Umbilical cord (tissue), 2 donors: ENCODE data around the gene NCF2. TPM values are rescaled to one million over a fixed set of nuclear protein-coding genes. Genes with fewer than 3 reads are reported as not detected.
"Not testable (repeated sequence)": the region's sequence is repeated elsewhere in the genome, so short reads cannot be mapped to it uniquely, and the experiment has no call there.

Source experiments
- DNase-seq: peaks from one replicate; pipeline ENCODE4 v3.0.0-alpha.2; 2015; ENCODE audit warnings: low spot score
- total RNA-seq: library from RNA; depleted of rRNA; stranded (reverse); fragments of >200 nt; gene quantifications from one replicate; pipeline ENCODE4 v1.2.3, GENCODE V29; 2014; ENCODE audit warnings: low replicate concordance; ENCODE audit not compliant: insufficient read depth

Gene NCF2, protein sequence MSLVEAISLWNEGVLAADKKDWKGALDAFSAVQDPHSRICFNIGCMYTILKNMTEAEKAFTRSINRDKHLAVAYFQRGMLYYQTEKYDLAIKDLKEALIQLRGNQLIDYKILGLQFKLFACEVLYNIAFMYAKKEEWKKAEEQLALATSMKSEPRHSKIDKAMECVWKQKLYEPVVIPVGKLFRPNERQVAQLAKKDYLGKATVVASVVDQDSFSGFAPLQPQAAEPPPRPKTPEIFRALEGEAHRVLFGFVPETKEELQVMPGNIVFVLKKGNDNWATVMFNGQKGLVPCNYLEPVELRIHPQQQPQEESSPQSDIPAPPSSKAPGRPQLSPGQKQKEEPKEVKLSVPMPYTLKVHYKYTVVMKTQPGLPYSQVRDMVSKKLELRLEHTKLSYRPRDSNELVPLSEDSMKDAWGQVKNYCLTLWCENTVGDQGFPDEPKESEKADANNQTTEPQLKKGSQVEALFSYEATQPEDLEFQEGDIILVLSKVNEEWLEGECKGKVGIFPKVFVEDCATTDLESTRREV
- total RNA-seq, result 32.0 TPM

DNA sequence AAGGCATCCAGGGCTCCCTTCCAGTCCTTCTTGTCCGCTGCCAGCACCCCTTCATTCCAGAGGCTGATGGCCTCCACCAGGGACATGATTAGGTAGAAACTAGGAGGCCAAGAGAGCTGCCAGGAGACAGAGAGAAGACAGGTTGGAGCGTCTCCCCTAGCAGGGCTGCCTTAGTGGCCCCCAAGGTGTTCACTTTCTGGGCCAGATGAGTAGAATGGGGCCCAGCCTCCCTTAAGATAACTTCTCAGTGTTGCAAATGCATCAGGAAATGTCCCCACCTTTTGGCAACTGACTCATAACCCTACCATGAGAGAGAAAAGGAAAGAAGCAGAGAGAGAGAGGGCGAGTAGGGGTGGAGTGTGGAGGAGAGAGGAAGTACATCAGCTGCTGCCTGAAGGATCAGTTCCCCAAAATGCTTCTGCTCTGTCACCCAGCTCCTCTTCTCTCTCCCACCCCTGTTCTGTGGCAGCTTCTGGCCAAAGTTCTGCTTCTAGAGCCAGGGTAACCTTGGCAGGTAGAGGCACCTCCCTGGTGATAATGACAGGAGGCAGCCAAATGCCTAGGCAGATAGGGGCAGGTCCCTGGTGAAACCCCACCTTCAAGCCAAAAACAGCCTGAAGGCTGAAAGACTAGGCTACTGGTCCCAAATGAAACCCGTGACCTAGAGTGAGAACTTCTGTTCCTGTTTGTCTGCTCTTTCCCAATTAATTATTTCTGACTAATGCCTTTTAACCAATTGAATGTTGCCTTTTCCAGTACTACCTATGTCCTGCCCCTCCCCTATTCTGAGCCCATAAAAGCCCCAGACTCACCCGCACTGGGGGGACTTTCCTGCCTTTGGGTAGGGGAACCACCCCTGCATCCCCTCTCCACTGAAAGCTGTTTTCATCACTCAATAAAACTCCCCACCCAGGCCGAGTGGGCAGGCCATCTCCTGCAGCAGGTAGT is at the start of gene NCF2:
TSS of gene NCF2 (minus strand) at position 216 of the 948 bp plus-strand sequence. CDS start at position 86, 130 bp downstream.
- peak; percentile 50 for DNase-seq

DNA sequence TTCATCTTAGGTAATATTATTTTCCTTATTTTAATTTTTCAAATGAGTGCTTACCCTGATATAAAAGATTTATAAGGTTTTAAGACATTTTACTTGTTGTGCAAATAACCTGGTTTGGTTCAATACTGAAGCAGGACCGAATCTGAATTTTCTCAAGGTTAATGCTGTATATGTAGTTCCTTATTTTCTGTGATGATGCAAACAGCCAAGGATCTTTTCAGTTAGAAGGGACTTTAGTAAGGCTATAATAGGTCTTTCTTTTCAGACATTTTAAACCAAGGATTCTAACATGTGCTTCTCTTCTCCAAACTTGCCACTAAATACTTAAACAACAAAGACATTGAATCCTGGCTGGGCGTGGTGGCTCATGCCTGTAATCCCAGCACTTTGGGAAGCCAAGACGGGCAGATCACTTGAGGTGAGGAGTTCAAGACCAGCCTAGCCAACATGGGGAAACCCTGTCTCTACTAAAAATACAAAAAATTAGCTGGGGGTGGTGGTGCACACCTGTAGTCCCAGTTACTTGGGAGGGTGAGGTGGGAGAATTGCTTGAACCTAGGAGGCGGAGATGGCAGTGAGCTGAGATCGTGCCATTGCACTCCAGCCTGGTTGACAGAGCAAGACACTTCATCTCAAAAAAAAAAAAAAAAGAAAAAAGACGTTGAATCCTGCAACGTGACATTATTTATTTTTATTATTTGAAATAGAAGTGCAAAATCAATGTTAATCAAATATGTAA is 48.6 kb upstream of the NCF2 start:
- no peak for DNase-seq

DNA sequence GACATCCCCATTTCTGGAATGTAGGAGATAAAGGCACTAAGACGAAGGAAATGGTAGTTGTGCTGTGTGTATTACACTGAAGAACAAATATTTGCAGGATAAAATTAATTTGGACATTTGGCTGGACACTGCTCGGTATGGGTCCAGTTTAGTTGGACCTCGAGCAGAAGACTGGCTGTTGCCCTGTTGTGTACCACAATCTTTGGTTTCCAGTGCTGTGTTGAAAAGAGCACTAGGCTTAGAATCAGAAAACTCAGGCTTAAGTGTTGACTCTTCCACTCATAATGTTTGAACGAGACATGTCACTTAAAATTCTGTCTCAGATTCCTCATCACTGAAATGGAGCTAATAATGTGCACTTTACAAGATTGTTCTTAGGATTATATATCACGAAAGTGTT is 46.5 kb upstream of the NCF2 start:
- no peak for DNase-seq

DNA sequence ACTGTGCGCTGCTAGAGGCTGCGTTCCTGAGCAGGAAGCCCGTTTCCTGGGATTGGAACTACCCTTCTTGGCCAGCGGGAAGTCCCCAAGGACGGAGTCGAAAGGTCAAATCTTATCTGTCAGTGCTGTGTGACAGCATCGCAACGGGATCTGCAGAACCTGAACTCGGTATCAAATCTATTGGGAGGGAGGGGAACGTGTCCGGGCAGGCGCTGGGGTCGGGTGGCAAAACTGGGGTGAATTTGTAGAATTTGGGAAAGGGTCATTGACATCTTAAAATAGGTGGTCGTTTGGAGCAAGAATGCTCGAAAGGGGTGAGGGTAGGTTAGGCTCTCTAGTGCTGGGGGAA is 46.0 kb upstream of the NCF2 start:
- DNase-seq, result no peak

DNA sequence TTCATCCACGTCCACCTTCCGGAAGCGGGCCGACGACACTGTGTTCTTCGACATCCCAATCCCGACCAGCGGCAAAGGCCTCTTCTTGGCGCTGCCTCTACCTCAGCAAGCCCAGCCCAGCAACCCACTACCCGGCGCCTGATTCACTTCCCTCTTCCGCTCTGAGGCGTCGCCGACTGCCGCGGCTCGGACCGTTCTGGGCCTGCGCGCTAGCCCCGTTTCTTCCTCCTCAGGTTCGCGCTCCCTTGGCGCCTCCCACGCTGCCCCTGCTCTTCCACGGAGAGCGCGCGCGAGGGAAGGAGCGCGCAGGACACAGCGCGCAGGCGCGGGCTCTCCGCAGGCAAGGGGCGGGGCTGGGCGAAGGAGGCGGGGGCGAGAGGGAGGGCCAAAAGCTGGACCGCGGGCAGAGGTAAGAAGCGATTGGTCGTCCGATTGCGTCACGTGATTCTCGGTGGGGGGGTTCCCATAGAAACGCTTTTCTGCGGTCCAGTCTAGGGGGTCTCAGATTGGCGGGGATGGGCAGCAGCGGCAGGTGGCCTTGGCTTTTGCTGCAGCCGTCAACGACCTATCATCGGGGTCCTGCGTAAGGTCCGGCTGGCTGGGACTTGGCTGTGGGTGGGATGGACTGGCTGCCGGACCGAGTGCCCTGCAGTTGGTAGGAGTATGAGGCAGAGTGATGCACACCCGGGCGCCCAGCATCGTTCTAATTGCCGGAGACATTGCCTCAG is 45.5 kb upstream of the NCF2 start, which contains the start of gene ARPC5:
TSS of gene ARPC5 (minus strand) at position 178 of the 728 bp plus-strand sequence. CDS start at position 54, 124 bp downstream.
- peak; percentile 99 for DNase-seq

DNA sequence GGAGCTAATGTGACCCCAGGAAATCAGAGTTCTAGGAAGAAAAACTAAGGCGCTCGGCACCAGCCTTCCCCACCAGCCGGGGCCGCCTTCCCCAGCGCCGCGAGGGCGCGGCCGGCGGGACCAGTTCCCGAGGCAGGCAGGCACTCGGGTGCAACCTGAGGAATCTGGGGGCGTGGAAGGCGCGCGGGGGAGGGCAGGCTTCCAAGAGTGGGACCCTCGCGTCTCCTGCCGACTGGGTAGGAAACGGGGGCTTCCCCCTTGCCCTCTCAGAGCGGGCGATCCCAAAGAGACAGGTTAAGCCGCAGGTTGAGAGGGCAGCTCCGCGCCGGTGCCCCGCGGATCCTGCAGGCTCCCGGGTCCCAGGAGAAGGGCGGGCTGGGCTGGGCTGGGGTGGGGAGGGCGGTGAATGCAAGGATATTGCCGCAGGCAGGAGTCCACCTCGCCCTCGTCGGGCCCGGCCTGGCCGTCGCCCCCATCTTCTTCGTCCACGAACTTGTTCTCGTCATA is 44.9 kb upstream of the NCF2 start:
- peak; percentile 55 for DNase-seq

DNA sequence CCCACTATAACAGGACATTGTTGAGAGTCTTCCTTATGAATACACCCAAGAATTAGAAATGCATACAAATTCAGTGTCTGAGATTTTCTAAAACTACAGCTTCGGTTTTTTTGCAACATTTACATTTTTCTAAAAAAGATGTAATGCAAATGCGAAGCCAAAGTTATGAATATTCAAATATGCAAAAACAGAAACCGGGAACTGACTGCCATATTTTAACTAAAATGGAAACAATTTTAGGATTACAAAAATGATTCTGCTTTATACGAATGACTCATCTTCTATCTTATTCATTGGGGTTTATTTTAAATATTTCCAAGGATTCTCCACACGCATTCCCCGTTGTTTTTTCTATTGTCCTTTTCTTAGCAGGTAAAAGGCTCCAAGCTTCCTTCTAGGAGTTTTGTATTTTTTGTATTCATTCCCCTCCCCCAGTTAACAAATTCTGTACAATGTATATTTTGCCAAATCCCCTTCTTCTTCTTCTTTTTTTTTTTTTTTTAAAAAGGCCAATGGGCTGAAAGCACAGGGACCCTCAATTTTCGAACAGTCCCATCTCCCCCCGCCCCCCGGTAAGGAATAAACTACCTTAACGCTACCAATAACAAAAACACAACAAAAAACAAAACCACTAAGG is 44.3 kb upstream of the NCF2 start:
- no peak for DNase-seq

DNA sequence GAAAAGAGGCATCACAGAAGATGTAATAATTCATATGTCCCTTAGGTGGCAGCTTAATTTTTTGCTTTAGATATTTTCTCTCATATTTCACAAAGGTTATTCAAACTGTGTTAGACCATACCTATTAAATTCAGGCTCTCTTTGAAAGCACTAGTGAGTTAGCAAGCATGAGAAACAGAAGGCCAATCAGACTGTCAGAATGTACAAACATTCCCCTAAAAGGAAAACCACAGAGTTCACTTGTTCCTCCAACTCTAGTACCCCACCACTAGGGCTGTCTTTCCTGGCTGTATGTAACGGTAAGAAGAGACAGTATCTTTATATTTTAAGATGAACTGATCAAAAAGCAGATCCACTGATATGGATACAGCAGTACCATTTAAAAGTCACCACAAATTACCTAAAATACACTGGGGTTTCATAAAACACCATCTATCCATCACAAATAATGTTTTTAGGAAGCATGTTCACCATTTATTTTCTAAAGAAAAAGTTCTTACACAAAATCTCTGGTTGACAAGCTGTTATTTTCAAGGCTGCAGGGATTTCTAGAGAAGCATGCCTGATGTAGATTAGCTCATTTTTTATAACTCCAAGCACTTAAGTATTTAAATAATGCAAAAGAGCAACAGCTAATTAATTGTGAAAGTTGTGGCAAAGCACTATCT is 43.6 kb upstream of the NCF2 start:
- peak; percentile 84 for DNase-seq

DNA sequence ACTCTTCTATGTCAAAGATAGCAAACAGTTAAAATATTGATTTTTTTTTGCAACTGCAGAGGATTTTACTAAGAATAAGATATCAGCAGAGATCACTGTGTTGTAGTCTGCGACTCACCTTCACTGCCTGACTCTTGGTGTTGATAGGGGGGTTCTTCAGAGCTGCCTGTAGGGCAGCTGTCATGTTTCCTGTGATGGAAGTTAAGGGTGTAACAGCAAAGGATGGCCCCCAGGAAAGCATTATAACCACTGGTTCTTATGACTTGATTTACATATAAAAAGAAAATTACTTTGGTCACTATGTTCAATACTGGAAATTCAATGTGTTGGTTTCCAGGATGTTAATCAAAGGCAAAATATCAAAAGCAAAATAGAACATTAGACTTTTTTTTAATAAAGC is 42.7 kb upstream of the NCF2 start:
- DNase-seq, result no peak

DNA sequence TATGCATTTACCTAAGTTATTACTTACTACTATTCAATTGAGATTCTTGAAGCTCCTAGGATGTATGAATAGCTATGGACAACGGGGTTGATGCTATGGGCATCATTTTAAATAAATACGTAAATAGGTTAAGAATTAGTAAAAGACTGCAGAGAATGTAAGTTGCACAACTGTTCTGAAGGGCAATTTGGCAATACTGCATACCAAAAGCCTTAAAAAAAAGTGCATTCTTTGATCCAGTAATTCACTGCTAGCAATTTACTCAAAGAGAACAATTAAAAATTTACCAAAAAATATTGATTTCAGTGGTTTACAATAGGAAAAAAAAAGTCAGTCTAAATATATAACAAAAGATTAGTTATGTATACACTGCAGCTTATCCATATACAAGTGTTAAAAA is 41.9 kb upstream of the NCF2 start:
- DNase-seq, result peak; percentile 32

DNA sequence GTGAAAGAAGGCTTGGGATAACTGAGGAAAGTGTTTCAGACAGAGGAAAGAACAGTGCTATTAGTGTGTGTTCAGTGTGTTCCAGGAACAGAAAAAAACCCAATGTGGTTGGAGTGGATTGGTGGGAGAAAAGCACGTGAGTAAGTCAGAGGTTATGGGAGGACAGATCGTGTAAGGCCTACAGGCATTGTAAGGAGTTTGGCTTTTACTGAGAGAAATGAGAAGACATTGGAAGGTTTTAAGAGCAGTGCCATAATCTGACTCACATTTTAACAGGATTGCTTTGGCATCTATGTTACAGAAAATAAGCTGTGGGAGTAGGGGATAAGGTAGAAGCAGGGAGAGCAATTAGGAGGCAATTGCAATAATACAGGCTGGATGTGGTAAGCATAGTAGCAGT is 40.5 kb upstream of the NCF2 start:
- no peak for DNase-seq

DNA sequence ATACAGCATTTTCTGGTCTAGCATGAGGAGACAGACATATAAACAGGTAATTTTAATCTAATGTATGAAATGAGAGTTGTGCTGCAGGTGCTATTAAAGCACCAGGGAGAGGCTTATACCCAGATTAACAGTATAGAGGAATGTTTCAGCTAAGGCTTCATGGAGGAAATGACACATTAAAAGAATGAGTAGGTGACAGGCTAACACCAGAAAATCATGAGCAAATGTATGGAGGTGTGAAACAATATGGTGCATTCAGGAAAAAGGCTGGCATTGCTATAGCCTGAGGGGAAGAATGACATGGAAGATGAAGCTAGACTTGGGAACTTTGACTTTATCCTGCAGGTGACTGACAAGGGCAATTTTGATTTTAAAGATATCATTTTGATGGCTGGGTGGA is 38.3 kb upstream of the NCF2 start:
- DNase-seq, result no peak

DNA sequence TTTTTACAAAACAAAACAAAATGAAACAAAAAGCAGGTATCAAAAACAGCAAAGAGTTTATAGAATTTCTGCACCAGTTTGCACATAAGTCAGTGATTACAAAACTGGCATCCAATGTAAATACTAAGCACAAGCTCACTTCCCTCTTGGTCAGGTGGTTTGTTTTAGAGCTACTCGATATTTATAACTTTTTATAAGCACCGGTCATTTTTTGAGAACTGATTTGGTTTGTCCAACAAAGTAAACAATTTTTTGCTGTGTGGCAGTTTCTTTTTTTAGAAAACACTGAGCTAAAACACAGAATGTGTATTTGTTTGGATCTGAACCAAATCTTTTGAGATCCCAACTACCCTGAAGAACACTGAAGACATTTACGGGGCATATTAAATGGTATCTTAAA is 36.0 kb upstream of the NCF2 start:
- not testable (repeated sequence) for DNase-seq

DNA sequence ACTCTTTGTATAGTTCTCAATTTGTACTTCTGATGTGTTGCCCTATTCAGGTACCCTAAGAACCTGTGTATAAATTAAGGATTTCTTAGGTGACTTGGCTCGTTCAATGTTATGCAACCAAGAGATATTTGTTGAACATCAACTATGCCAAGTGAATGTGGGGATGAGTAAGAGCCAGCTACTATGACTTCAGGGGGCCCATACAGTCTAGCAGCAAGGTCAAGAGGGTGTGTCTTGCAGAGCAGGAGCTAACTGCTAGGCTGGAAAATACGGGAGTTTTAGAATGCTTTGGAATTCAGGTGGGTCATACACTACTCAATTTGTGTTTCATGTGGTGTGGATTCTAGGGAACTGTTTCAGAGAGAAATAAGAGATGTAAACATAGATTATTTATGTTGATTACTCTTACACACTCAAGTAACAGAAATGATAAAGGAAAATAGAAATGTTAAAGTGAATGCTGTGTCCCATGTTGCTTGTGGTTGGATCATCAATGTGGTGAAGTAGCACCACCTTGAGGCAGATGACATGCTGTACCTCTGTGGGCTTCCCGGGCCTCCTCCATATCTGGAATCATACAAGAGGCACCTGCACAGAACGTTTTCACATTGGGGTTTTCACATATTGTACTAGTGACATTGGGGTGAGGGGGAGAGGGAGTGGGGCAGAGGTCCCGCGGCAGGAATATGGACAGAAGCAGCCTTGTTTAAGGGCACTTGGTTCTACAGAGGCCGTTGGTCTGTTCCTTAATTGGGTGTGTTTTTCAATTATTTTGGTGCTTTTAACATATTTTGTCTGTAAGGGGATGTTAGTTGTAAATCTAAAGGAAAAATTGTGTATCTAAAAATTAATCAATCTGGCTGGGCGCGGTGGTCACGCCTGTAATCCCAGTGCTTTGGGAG is 32.9 kb upstream of the NCF2 start:
- peak; percentile 75 for DNase-seq

DNA sequence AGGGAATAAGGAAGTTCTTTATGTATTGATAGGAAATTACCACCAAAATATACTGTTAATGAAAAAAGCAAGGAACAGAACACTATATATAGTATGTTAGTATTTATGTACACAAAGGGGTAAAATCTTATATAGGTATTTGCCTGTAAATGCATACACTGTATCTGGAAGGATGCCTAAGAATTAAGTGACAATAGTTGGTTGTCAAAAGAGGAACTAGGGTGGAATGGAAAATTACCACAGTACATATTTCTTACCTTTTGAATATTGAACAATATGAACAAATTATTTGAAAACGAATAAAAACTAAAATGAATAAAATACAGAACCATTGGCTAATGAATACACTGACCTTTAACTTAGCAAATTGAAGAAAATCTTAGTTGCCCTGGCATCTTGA is 31.8 kb upstream of the NCF2 start:
- no peak for DNase-seq

DNA sequence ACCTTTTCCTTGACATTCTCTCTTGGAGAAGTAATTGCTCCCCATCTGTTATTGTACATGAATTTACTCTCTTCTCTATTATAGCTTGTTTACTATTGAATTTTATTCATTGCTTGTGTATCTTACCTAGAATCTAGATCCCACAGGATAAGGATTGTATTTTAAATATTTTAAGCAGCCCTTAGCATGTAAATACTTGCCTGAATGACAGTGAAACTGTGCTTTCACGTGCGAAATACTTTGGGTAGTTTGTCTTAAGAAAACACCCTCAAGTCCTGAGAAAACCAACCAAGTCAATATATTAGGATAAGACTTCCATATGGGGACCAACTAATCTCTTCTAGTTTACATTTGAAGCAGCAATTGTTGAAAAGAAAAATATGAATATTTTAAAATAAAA is 30.1 kb upstream of the NCF2 start:
- DNase-seq, result no peak

DNA sequence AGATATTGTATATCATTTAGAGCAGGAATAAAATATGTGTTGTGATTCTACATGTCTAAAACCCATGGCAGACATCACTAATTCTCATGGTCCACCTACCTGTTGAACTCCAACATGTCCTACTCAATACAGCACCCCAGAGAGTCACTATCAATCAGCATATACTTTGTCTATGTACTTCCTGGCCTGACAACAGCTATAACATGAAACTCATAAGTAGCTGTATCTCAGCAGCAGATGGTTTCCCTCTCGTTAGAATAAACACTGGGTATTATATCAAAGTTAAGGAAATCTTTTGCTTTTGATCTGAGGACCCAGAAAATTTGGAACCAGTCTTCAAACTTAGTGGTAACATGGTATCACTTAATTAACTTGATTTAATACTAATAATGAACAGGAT is 29.5 kb upstream of the NCF2 start:
- DNase-seq, result no peak

DNA sequence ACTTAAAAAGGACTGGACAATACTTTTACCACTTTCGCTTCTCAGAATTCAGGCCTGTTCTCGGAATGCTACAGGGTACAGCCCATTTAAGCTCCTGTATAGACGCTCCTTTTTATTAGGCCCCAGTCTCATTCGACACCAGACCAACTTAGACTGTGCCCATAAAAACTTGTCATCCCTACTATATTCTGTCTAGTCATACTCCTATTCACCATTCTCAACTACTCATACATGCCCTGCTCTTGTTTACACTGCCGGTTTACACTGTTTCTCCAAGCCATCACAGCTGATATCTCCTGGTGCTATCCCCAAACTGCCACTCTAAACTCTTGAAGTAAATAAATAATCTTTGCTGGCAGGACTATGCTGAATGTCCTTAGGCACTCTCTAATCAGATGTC is 27.9 kb upstream of the NCF2 start:
- DNase-seq, result not testable (repeated sequence)

DNA sequence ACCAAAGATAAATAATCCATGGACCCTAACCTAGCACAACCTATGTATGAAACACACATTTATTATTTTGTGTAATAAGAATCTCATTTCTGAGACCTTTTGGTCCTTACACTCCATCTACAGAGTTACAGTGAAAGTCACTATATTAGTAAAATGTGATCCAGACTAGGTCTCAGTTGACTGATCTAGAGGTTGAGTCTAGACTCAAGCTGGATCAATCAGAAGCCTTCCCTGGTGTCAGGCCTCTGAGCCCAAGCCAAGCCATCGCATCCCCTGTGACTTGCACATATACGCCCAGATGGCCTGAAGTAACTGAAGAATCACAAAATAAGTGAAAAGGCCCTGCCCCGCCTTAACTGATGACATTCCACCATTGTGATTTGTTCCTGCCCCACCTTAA is 22.7 kb upstream of the NCF2 start:
- DNase-seq, result not testable (repeated sequence)
